Transverse colon (tissue), 3 donors: ENCODE data around the gene VAPA.

ENCODE experiments used
- CTCF ChIP-seq, 5 experiments: fragments of 200-600 bp in 3 of 5; fragments of 450-650 bp in 2 of 5; sonication (generic) in 3 of 5; IDR thresholded peaks; 1 replicate in 2 of 5; 2 replicates in 3 of 5; pipeline ENCODE4 v1.5.1; 2016 to 2017; ENCODE audit warnings: antibody characterized with exemption in 5 of 5, inconsistent platforms in 3 of 5, mild to moderate bottlenecking in 2 of 5, moderate library complexity in 1 of 5
- POLR2A ChIP-seq: fragments of 450-650 bp; IDR thresholded peaks from one replicate; pipeline ENCODE4 v1.6.1; 2016; ENCODE audit warnings: antibody characterized with exemption, mild to moderate bottlenecking, moderate library complexity

GRCh38 chr18:9910071-9910470 lies 3.7 kb upstream of the VAPA start:
- TF ChIP-seq POLR2A, result no peak
- TF ChIP-seq CTCF (IDR thresholded peaks at IDR 0.05), result no peak
